HTERT RPE-1 (cell line): ENCODE data around the gene LIPA.
"Not testable (repeated sequence)": the region's sequence is repeated elsewhere in the genome, so short reads cannot be mapped to it uniquely, and the experiment has no call there.

ENCODE experiments used
- in situ Hi-C: fragments of 300-500 bp; cut with MboI; formaldehyde crosslinking; loops from 4 replicates; pipeline ENCODE4 v1.14.3; 2020; ENCODE audit warnings: low sequenced_read_pairs

LIPA gene

DNA sequence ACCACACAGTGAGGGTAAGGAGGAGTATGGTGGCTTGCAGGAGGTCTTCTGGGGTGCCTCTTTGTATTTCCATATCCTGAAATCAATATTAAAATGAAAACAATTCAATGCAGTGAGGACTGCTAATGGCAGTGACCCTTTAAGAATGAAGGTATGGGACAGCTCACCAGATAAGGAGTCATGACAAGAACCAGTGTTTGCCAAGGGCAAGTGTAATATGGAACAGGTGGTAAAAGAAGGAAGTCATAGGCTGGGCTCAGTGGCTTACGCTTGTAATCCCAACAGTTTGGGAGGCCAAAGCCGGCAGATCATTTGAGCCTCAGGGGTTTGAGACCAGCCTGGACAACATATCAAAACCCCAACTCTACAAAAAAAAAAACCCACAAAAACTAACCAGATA is 20.0 kb upstream of the LIPA start:
- in situ Hi-C loops: no loop called here

DNA sequence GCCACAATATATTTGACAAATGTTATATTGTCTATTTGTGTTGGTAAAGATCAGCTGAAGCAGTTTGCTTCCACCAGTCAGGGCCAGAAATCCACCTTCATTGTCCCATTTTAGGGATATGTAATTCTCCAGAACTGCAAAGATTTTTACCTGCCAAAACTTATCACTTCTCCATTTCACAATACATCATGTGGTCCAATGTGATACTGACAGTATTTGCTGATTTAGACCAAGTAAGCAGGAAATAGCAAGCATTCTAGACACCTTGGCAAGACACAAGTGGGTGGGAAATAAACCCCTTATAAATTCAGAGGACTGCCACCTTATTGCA is 18.5 kb upstream of the LIPA start:
- in situ Hi-C loops: no loop called here

- in situ Hi-C loops: no loop called here
Observed at GRCh38 chr10:89269433-89270152, 18.0 kb upstream of the LIPA start.

DNA sequence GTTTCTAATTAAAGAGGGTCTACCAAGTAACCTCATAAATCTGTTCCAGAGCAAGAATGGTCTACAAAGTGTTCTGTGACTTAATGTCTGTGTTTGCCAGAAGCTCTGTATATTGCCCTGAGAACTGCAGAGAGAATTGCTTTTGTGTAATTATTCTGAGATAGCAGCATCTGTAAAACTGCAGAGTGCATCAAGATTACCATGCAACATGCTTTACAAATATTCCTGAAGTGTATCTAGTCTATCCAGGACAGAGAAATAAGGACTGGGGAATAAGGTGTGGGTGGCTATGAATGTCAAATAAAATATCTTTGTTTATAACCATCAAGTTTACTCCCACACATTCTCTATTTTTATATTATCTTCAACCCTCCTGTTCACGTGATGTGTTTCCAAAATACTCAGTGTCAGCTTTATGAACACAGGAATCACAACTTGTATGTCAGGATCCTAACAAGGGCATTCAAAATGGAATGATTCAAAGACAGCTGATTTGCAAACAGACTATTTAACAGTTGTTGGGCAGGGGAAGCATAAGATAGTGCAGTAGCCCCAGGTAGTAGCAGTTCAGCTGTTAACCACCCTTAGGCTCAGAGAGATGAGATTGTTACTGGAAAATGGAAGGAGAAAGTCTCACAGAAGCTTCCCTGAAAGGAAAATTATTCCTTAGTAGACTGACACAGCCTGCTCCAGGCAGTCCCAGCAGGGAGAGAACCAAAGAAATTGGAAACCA is 15.3 kb upstream of the LIPA start:
- in situ Hi-C loops: no loop called here

- in situ Hi-C loops: no loop called here
Observed at GRCh38 chr10:89263531-89263930, 12.0 kb upstream of the LIPA start.

GRCh38 chr10:89263091-89263490 is 11.5 kb upstream of the LIPA start:
- in situ Hi-C loops: no loop called here

DNA sequence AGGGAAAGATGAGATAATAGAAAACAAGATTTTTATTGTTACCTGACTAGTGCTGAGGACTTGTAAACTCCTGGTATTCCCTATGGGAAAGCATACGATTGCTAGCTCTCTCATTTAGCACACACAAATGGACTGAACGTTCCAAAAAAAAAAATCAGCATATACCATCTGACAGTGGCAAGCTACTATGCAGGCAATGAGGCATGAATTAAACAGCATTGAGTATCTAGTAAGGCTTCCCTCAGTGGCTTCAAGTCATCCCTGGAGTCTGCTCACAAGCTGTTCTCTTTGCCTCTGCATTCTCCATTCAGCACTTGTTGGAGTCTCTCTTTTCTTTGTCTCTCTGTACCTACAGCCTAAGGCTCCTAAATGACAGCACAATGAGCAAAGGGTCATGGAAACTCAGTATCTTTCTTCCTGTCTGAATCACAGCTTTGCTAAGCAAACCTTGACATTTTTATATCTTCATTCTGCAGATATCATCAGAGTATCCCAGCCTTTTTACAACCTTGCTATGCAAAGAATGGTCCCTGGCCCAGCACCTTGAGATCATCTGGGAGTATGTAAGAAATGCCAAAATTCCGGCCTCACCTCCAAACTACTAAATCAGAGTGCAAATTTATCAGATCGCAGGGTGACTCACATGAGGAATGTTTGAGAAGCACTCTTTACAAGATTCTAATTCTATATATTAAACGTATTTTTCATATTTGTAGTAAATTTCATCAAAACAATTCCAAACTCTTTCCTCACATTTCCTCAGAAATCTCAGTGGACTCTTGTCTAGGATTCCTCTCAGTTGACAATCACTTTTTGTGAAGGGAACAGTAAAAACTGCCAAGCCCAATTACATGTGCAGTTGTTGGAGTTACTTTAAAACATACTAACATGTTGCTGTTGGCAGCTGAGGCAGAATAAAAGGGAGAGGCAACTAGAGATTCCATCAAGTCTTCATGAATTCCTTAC is 10.8 kb upstream of the LIPA start:
- in situ Hi-C loops: no loop called here

DNA sequence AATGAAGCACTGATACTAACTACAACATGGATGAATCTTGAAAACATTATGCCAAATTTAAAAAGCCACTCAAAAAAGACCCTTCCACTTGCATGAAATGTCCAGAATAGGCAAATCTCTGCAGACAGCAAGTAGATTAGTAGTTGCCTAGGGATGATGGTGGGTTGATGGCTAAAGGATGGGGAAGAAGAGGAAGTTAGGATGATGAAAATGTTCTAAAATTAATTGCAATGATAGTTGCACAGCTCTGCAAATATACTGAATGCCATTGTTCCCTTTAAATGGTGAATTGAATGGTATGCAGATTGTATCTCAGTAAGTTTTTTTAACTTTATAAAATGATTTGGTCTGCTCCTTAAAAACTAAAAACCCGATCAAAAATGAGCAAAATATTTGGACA is 7.3 kb upstream of the LIPA start:
- in situ Hi-C loops: no loop called here

- in situ Hi-C loops: no loop called here
Observed at GRCh38 chr10:89257581-89257980, 6.0 kb upstream of the LIPA start.

- in situ Hi-C loops: no loop called here
Observed at GRCh38 chr10:89256962-89257361, 5.4 kb upstream of the LIPA start.

DNA sequence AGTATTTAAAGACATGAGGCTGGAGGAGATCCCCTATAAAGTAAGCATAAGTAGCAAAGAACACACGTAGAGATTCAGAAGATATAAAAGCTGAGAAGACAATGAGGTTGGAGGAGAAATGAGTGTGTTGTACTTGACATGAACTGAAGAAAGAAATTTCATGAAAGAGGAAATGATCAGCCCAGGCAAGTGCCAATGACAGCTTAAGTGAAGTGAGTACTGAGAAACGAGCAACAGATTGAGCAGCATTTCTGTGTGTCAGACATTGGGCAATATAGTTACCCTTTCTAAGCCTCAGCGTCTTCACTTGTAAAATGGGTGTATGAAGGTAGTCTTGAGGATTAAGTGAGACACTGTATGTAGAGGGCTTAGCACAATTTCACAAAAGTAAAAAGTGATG is 4.8 kb upstream of the LIPA start:
- in situ Hi-C loops: no loop called here

DNA sequence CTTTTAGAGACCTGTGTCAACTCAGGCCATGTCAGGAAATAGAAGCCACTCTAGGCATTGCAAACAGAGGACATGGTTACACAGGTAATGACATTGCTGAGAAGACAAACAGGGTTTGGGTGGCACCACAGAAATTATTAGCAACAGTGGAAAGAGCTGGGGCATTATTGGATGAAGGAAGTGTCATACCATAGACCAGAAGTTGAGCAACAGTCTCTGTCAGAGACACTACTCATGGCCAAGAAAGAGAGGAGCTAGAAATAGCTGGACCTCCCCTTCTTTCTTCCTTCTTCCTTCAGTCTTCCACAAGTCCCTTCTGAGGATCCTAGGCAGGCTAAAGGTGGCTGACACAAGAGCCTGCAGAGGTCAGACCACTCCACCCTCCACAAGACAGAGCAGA is 4.2 kb upstream of the LIPA start:
- in situ Hi-C loops: no loop called here

- in situ Hi-C loops: not testable (repeated sequence)
Observed at GRCh38 chr10:89255091-89255579, 3.6 kb upstream of the LIPA start.

GRCh38 chr10:89252225-89252585 is 630 bp upstream of the LIPA start:
- in situ Hi-C loops: no loop called here

- in situ Hi-C loops: no loop called here
Observed at GRCh38 chr10:89250865-89251408, 638 bp downstream of the LIPA start.

DNA sequence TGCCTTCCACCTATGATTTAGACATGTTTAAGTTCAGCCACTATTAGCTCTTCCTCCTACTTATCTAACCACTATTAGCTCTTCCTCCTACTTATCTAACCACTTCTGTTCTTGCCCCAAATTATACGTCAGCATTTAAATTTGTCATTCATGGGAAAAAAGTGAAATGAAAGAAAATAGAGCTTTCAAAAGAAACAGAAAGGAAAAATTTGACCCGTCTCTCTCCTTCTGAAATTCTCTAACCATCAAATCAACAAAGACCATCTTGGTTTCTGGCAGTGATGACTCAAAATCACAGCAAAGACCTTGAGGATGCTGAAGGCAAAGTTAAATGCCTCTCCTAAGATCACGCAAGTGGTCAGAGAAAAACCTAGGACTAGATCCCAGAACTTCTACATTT is 2.6 kb downstream of the LIPA start:
- in situ Hi-C loops: no loop called here

GRCh38 chr10:89247623-89248022 is 4.0 kb downstream of the LIPA start:
- in situ Hi-C loops: not testable (repeated sequence)

DNA sequence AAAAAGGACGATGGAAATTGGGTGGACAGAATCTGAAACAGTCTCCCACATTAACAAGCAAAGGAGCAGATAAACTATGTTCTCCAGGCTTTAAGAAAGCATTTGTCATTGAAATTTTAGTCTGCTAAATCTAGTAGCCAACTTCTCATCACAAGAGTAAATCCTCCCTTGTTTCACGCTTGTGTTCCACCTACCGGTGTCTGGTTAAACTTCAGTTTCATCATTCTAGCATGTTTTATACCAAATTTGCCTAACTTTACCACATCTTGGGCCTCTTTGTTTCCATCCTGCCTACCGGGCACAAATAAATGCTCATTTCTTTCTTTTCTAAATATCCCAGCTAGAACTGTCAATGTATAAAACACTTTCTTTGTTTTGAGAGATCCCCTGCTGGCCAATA is 5.8 kb downstream of the LIPA start:
- in situ Hi-C loops: no loop called here

- in situ Hi-C loops: no loop called here
Observed at GRCh38 chr10:89242840-89243568, 8.6 kb downstream of the LIPA start.

DNA sequence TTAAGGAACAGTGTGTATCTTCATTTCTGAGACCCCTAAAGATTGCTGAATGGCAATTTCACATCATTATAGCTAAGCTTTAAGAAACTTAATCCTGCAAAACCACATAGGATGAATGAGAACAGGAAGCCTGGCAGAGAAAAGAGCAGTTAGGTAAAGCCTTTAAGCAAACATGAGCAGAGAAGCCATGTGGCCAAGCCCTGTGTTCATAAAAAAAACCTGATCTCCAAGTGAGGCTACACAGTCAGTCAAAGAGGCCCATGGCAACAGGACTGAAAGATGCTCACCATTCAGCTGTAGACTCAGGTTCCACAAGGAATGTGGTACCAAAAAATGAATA is 9.3 kb downstream of the LIPA start:
- in situ Hi-C loops: no loop called here
